Measurements from ENCODE around the gene PRKCZ. TPM values are rescaled to one million over a fixed set of nuclear protein-coding genes. Genes with fewer than 3 reads are reported as not detected.

PRKCZ gene
- total RNA-seq, 1 experiment from 2014 or later: 45.9 TPM

- no peak for TF ChIP-seq CTCF (IDR thresholded peaks at IDR 0.05; ENCODE audit: insufficient read depth in 1 of 2, low read depth in 1 of 2, low read length in 1 of 2, severe bottlenecking in 1 of 2, unreplicated experiment in 1 of 2)
- ChIA-PET CTCF (interaction anchor here (0.9 kb wide), 1 partner anchor 178 kb away, joined by 3 read pairs; no protein-coding TSS in a partner anchor), POLR2A (no interaction called here)
- H3K4me1 ChIP-seq: peaks cover 6% of the 10 kb centered on the region; the same call in 1 of the 2 replicates
- H3K27me3 ChIP-seq (replicated peaks; ENCODE audit: control insufficient read depth, insufficient read depth, low read length): no peaks in the 10 kb centered on the region
- no peaks in the 10 kb centered on the region for H3K9me3 ChIP-seq
- no peak for DNase-seq
- no TSS peak for BruUV-seq (replicated peaks)
- H3K9me3 Mint-ChIP-seq (ENCODE audit: unreplicated experiment): no peaks in the 10 kb centered on the region
- no peaks in the 10 kb centered on the region for H3K36me3 ChIP-seq (ENCODE audit: control insufficient read depth, insufficient read depth, low read length)
- H3K27ac Mint-ChIP-seq (ENCODE audit: unreplicated experiment): no peak overlapping the region
- no peaks in the 10 kb centered on the region for H3K4me1 Mint-ChIP-seq (ENCODE audit: low read depth, unreplicated experiment)
- H3K36me3 Mint-ChIP-seq (ENCODE audit: insufficient read depth, unreplicated experiment): no peaks in the 10 kb centered on the region
- H3K27me3 Mint-ChIP-seq (ENCODE audit: insufficient read depth, unreplicated experiment): no peaks in the 10 kb centered on the region
- no peak overlapping the region for H3K4me3 ChIP-seq (ENCODE audit: low read depth, low read length)
- no peak overlapping the region for H3K4me3 Mint-ChIP-seq (ENCODE audit: unreplicated experiment)
- intact Hi-C loops (cut with micrococcal nuclease; ENCODE audit: unreplicated experiment): no loop called here
Observed at GRCh38 chr1:2202843-2203601, 152.8 kb downstream of the PRKCZ start.

GRCh38 chr1:2203671-2204414 is 153.6 kb downstream of the PRKCZ start:
- BruUV-seq (replicated peaks): no TSS peak
- intact Hi-C loops (cut with micrococcal nuclease; ENCODE audit: unreplicated experiment): no loop called here
- Histone ChIP-seq H3K4me1 (peaks cover 6% of the 10 kb centered on the region; the same call in 1 of the 2 replicates), H3K9me3 (no peaks in the 10 kb centered on the region), H3K4me3 (ENCODE audit: low read depth, low read length) (peak overlapping the region; percentile 45), H3K27me3 (replicated peaks; ENCODE audit: control insufficient read depth, insufficient read depth, low read length) (no peaks in the 10 kb centered on the region), H3K36me3 (ENCODE audit: control insufficient read depth, insufficient read depth, low read length) (no peaks in the 10 kb centered on the region)
- POLR2A ChIA-PET: interaction anchor here (1.1 kb wide), 1 partner anchor 175 kb away, joined by 3 read pairs; no protein-coding TSS in a partner anchor
- H3K36me3 Mint-ChIP-seq (ENCODE audit: insufficient read depth, unreplicated experiment): no peaks in the 10 kb centered on the region
- no peaks in the 10 kb centered on the region for H3K9me3 Mint-ChIP-seq (ENCODE audit: unreplicated experiment)
- no peak overlapping the region for H3K4me3 Mint-ChIP-seq (ENCODE audit: unreplicated experiment)
- no peaks in the 10 kb centered on the region for H3K27me3 Mint-ChIP-seq (ENCODE audit: insufficient read depth, unreplicated experiment)
- CTCF ChIA-PET: interaction anchor here (0.6 to 1.4 kb wide), 3 partner anchors 9 to 184 kb away, joined by 3 to 13 read pairs (median 4); partner anchors contain the start of gene FAAP20
- no peak for DNase-seq
- no peaks in the 10 kb centered on the region for H3K4me1 Mint-ChIP-seq (ENCODE audit: low read depth, unreplicated experiment)
- H3K27ac Mint-ChIP-seq (ENCODE audit: unreplicated experiment): no peak overlapping the region
- no peak for TF ChIP-seq CTCF (IDR thresholded peaks at IDR 0.05; ENCODE audit: insufficient read depth in 1 of 2, low read depth in 1 of 2, low read length in 1 of 2, severe bottlenecking in 1 of 2, unreplicated experiment in 1 of 2)

GRCh38 chr1:2204415-2205190 is 154.4 kb downstream of the PRKCZ start:
- ChIA-PET POLR2A (interaction anchor here (0.9 to 1.3 kb wide), 3 partner anchors 10 to 174 kb away, joined by 3 to 5 read pairs (median 3); no protein-coding TSS in a partner anchor), CTCF (interaction anchor here (0.6 to 1.4 kb wide), 4 partner anchors 10 to 184 kb away, joined by 3 to 13 read pairs (median 4); partner anchors contain the start of gene FAAP20)
- peak; percentile 66 to 71 for DNase-seq
- no peak for TF ChIP-seq CTCF (IDR thresholded peaks at IDR 0.05; ENCODE audit: insufficient read depth in 1 of 2, low read depth in 1 of 2, low read length in 1 of 2, severe bottlenecking in 1 of 2, unreplicated experiment in 1 of 2)
- intact Hi-C loops (cut with micrococcal nuclease; ENCODE audit: unreplicated experiment): no loop called here
- Mint-ChIP-seq H3K9me3 (ENCODE audit: unreplicated experiment) (no peaks in the 10 kb centered on the region), H3K36me3 (ENCODE audit: insufficient read depth, unreplicated experiment) (no peaks in the 10 kb centered on the region), H3K27me3 (ENCODE audit: insufficient read depth, unreplicated experiment) (no peaks in the 10 kb centered on the region), H3K27ac (ENCODE audit: unreplicated experiment) (no peak overlapping the region), H3K4me3 (ENCODE audit: unreplicated experiment) (peak overlapping the region; percentile 58), H3K4me1 (ENCODE audit: low read depth, unreplicated experiment) (no peaks in the 10 kb centered on the region)
- BruUV-seq (replicated peaks): no TSS peak
- Histone ChIP-seq H3K9me3 (no peaks in the 10 kb centered on the region), H3K27me3 (replicated peaks; ENCODE audit: control insufficient read depth, insufficient read depth, low read length) (no peaks in the 10 kb centered on the region), H3K36me3 (ENCODE audit: control insufficient read depth, insufficient read depth, low read length) (no peaks in the 10 kb centered on the region), H3K4me1 (peaks cover 6% of the 10 kb centered on the region; the same call in 1 of the 2 replicates), H3K4me3 (ENCODE audit: low read depth, low read length) (peak overlapping the region; percentile 45)
